DMS 273 (cell line): ENCODE measurements around the gene TCN2.
"Not testable (repeated sequence)": the region's sequence is repeated elsewhere in the genome, so short reads cannot be mapped to it uniquely, and the experiment has no call there.

ENCODE experiments used
- DNase-seq: peaks from one replicate; lab custom pipeline; 2025; ENCODE audit not compliant: unreplicated experiment; lab: John Stamatoyannopoulos, UW

TCN2 gene

DNA sequence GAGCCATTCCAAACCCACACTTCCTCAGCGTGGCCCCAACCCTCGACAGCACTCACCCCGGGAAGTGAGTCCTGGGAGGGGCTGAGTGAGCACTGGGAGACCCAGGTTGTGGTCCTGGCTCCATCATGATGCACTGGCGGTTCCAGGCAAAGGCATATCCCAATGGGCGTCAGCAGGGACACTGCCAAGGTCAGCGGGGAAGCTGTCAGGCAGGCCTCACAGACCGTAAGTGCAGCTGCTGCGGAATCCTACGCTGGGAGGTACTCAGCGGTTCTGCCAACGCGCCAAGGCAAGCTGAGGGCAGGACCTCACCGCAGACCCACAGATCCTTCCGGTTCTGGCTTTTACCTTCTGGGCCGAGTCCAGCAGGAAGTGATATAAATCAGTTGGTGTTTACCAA is 31.1 kb upstream of the TCN2 start:
- no peak for DNase-seq

GRCh38 chr22:30578481-30578880 is 28.5 kb upstream of the TCN2 start:
- no peak for DNase-seq

- DNase-seq: no peak
These were observed 26.1 kb upstream of the TCN2 start for GRCh38 chr22:30580896-30581295.

DNA sequence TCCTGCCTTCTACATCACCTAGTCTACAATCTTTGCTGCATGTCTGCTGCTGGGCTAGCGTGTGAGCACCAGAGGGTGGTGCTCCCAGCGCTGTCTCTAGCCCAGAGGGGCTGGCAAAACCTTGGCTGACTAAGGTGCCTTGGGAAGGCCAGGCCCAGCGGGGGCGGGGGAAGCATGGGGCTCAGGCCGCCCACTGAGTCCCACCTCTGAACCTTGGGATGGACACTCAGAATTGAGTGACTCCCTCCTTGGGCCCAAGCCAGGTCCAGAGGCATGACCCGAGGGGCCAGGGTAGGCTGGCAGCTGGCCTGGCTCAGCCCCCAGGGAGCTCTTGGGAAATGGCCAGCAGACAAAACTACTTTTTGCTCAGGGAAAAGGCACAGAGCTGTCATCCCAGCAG is 24.9 kb upstream of the TCN2 start:
- no peak for DNase-seq

DNA sequence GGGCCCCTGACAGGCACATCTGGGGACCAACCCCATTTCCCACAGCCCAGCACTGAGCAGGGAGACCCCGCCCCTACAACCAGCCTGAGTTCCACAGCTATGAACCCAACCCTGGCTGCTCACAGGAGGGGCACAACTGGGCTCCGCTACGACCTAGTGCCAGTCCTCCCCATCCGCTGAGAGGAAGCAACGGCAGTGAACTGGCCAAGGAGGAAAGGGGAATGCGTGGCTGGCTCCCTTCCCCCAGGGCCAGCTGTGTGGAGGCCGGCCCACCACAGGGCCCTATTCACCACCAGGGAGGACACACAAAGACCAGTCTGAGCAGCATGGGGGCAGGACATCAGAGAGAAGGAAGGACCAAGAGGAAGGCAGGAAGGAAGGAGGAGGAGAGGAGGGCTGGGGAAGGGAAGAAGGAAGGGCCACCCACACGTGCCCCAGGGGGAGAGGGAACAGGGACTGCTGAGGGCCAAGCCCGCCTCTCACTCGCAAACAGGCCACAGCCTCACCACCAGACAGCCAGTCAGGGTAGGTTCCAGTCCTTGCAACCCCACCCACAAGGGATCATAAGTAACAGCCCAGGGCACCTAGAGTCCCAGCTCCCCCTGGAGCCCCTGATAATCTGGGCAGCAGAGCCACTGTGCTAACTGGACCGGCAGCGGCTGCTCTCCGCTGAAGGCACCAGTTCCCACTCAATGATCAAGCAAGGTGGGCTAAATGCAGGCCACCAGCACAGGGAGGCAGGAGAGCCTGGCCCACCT is 24.0 kb upstream of the TCN2 start:
- no peak for DNase-seq

- no peak for DNase-seq
These were observed 22.5 kb upstream of the TCN2 start for GRCh38 chr22:30584441-30584840.

- no peak for DNase-seq
These were observed 20.6 kb upstream of the TCN2 start for GRCh38 chr22:30586414-30586813.

- peak; percentile 20 for DNase-seq
These were observed 15.8 kb upstream of the TCN2 start for GRCh38 chr22:30591191-30591587.

DNA sequence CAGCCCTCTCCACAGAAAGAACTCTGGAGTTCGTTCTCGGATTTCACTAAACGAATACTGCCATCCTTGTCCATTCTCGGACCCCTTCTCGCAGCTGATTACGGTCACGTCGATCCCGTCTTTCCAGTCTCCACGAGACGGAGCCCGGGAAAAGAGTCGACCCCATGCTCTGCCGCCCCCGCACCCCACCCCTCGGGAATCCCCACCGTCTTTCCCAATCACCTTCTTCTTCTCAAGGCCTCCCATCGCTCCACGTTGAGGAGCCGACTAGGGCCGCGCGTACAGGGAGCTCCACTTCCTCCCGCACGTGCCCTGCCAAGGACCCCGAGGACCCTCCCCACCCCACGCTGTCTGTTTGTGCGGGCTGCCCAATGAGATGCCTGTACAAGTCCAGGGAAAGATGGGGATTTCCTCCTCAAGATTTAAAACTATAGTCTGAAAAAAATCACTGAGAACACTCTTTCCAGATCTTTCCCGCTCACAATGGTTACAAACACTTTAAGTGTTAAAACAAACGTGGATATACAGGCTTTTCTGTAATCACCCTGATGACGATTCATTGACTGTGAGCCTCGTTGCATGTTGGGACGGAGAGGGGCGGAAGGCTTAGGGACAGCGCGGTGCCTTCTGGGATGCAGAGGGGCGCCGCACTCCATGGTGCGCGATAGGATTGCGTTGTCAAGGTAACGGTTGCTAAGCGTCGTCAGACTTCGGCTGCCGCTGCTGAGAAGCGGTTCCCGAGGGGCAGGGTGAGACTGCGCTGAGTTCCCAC is 15.2 kb upstream of the TCN2 start, which contains the start of gene PES1:
Gene PES1 (minus strand): TSS at position 323 of the 772 bp plus-strand sequence. CDS start 77 bp downstream, at position 246.
- DNase-seq: peak; percentile 98

GRCh38 chr22:30592360-30592713 is 14.6 kb upstream of the TCN2 start:
- not testable (repeated sequence) for DNase-seq

GRCh38 chr22:30596199-30596598 is 10.8 kb upstream of the TCN2 start:
- no peak for DNase-seq

DNA sequence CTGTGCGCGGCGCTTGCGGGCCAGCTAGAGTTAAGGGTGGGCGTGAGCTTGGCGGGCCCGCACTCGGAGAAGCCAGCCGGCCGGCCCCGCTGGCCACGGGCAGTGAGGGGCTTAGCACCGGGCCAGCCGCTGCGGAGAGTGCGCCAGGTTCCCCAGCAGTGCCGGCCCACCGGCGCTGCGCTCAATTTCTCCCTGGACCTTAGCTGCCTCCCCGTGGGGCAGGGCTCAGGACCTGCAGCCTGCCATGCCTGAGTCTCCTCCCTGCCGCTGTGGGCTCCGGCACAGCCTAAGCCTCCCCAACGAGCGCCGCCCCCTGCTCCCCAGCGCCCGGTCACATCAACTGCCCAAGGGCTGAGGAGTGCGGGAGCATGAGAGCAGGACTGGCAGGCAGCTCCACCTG is 10.1 kb upstream of the TCN2 start:
- no peak for DNase-seq

DNA sequence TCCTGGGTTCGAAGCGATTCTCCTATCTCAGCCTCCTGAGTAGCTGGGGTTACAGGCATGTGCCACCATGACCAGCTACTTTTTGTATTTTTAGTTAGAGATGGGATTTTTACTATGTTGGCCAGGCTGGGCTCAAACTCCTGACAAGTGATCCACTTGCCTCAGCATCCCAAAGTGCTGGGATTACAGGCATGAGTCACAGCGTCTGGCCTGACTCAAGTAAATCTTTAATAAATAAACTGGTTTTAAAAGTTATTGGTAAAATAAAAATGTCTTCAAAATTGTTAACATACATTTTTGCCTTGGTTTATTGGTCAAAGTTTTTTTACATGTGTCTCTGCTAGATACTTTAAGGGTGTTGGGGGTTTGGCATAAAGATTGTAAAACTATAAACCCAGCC is 8.0 kb upstream of the TCN2 start:
- DNase-seq: no peak

GRCh38 chr22:30600921-30601320 is 6.1 kb upstream of the TCN2 start:
- no peak for DNase-seq

GRCh38 chr22:30601464-30601863 is 5.5 kb upstream of the TCN2 start:
- DNase-seq: no peak

DNA sequence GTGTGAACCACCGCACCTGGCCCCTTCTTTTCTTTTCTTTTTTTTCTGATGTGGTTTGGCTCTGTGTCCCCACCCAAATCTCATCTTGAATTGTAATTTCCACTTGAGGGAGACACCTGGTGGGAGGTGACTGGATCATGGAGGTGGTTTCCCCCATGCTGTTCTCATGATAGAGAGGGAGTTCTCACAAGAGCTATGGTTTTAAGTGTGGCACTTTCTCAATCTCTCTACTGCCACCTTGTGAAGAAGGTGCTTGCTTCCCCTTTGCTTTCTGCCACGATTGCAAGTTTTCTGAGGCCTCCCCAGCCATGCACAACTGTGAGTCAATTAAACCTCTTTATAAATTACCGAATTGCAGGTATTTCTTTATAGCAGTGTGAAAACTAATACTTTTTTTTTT is 4.9 kb upstream of the TCN2 start:
- peak; percentile 35 for DNase-seq

GRCh38 chr22:30603801-30604200 is 3.2 kb upstream of the TCN2 start:
- no peak for DNase-seq

GRCh38 chr22:30604723-30605122 is 2.3 kb upstream of the TCN2 start:
- no peak for DNase-seq

- DNase-seq: peak; percentile 46
These were observed 1.4 kb upstream of the TCN2 start for GRCh38 chr22:30605449-30606110.

GRCh38 chr22:30607300-30607930 is 441 bp downstream of the TCN2 start:
- no peak for DNase-seq

DNA sequence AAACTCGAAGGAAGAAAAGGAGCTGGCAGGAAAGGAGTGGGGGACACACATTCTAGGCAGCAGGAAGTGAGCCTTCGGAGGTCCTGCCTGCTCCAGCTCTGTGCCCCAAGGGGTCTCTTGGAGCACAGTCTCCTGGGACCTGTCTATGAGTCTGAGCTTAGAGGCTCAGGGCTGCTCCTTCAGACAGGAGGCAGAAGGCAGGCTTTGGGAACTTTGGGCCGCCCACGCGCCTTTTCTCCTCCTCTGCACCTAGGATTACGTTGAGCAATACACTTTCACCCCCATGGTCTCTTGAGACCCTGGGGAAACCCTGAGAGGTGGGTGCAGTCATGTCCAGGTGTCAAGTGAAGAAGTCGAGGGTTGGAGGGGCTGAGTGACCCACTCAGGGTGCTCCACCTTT is 965 bp downstream of the TCN2 start:
- DNase-seq: no peak
